ENCODE data around the gene RASGRF1.
"Not testable (repeated sequence)": the region's sequence is repeated elsewhere in the genome, so short reads cannot be mapped to it uniquely, and the experiment has no call there.

DNA sequence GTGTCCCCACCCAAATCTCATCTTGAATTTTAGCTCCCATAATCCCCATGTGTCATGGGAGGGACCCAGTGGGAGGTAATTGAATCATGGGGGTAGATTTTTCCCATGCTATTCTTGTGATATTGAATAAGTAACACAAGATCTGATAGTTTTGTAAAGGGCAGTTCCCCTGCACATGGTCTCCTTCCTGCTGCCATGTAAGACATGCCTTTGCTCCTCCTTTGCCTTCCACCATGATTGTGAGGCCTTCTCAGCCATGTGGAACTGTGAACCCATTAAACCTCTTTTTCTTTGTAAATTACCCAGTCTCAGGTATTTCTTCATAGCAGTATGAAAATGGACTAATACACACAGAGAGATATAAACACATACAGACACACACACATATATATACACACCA lies 66.1 kb downstream of the RASGRF1 start:
- TF ChIP-seq, protein P1, sequence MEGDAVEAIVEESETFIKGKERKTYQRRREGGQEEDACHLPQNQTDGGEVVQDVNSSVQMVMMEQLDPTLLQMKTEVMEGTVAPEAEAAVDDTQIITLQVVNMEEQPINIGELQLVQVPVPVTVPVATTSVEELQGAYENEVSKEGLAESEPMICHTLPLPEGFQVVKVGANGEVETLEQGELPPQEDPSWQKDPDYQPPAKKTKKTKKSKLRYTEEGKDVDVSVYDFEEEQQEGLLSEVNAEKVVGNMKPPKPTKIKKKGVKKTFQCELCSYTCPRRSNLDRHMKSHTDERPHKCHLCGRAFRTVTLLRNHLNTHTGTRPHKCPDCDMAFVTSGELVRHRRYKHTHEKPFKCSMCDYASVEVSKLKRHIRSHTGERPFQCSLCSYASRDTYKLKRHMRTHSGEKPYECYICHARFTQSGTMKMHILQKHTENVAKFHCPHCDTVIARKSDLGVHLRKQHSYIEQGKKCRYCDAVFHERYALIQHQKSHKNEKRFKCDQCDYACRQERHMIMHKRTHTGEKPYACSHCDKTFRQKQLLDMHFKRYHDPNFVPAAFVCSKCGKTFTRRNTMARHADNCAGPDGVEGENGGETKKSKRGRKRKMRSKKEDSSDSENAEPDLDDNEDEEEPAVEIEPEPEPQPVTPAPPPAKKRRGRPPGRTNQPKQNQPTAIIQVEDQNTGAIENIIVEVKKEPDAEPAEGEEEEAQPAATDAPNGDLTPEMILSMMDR (IDR thresholded peaks at IDR 0.05 in 4 of 5, conservative IDR thresholded peaks at IDR 0.05 in 1 of 5): not testable (repeated sequence)
- not testable (repeated sequence) for TF ChIP-seq POLR2A (IDR thresholded peaks at IDR 0.05)
